Epithelial cell of proximal tubule (primary cell): ENCODE results near the gene ITGB2. TPM values are rescaled to one million over a fixed set of nuclear protein-coding genes. Genes with fewer than 3 reads are reported as not detected.

ENCODE experiments used
- DNase-seq: peaks from one replicate; pipeline ENCODE4 v3.0.0-alpha.2; 2011; ENCODE audit warnings: low read depth
- H3K4me3 ChIP-seq: 2 replicates; pipeline ENCODE4 v1.5.1; 2011; ENCODE audit warnings: low read depth, mild to moderate bottlenecking, low read length
- CTCF ChIP-seq: conservative IDR thresholded peaks from 2 replicates; pipeline ENCODE4 v1.5.1; 2012; ENCODE audit warnings: low read depth, mild to moderate bottlenecking, low read length
- total RNA-seq: library from RNA; depleted of rRNA; stranded (reverse); fragments of >200 nt; gene quantifications from 2 replicates; pipeline ENCODE4 v1.2.3, GENCODE V29; 2015

ITGB2 gene
- total RNA-seq, 1 donor from 2014 or later, result 3.0 TPM

- TF ChIP-seq CTCF, result no peak
- no peak overlapping the region for H3K4me3 ChIP-seq
- DNase-seq, result no peak
Observed at GRCh38 chr21:44896561-44897286, 24.0 kb downstream of the ITGB2 start.

- DNase-seq, result no peak
- TF ChIP-seq CTCF, result no peak
- no peak overlapping the region for H3K4me3 ChIP-seq
Observed at GRCh38 chr21:44895859-44896258, 24.8 kb downstream of the ITGB2 start.

- no peak overlapping the region for H3K4me3 ChIP-seq
- DNase-seq, result no peak
- TF ChIP-seq CTCF, result no peak
Observed at GRCh38 chr21:44894687-44895302, 25.9 kb downstream of the ITGB2 start.

- DNase-seq, result no peak
Observed at GRCh38 chr21:44893948-44894656, 26.6 kb downstream of the ITGB2 start.

GRCh38 chr21:44893278-44893556, 27.5 kb downstream of the ITGB2 start:
- H3K4me3 ChIP-seq, result no peak overlapping the region
- DNase-seq, result no peak
- TF ChIP-seq CTCF, result no peak

More at GRCh38 chr21:44893948-44894656, 26.6 kb downstream of the ITGB2 start:
- H3K4me3 ChIP-seq, result no peak overlapping the region
- no peak for TF ChIP-seq CTCF

GRCh38 chr21:44892536-44893277, 28.0 kb downstream of the ITGB2 start:
- no peak for DNase-seq
- TF ChIP-seq CTCF, result peak; percentile 75
- no peak overlapping the region for H3K4me3 ChIP-seq
